K562 (cell line): Measurements from ENCODE around the gene TSPAN15. TPM values are rescaled to one million over a fixed set of nuclear protein-coding genes. Genes with fewer than 3 reads are reported as not detected.
A peak's percentile ranks its signal among the peaks of the same experiment; 100 is the strongest.

ENCODE experiments used
- BCL6 ChIP-seq: fragments of 250-450 bp; sonication (Bioruptor Pico); IDR thresholded peaks from 2 replicates; pipeline ENCODE4 v1.4.0; 2020
- BRCA1 ChIP-seq, 2 experiments: fragments of 450-650 bp in 1 of 2; sonication (generic) in 1 of 2; formaldehyde crosslinking in 1 of 2; IDR thresholded peaks; 2 replicates each; pipeline versions ENCODE4 v1.5.0 to v1.6.1; 2017 to 2020; ENCODE audit warnings: mild to moderate bottlenecking in 1 of 2, missing genetic modification reagents in 1 of 2
- CBX1 ChIP-seq: sonication (generic); IDR thresholded peaks from 2 replicates; pipeline ENCODE4 v1.6.1; 2016; ENCODE audit warnings: antibody characterized with exemption, low read depth, mild to moderate bottlenecking
- CHD4 ChIP-seq: fragments of 200-600 bp; sonication (generic); IDR thresholded peaks from 3 replicates; pipeline ENCODE4 v1.6.1; 2012; ENCODE audit warnings: low read depth, mild to moderate bottlenecking, mixed read lengths, low read length, inconsistent platforms; ENCODE audit not compliant: insufficient read depth, insufficient replicate concordance, poor library complexity, severe bottlenecking
- E2F3 ChIP-seq: fragments of 250-450 bp; sonication (Bioruptor Pico); IDR thresholded peaks from 2 replicates; pipeline ENCODE4 v1.4.0; 2020; ENCODE audit warnings: mild to moderate bottlenecking
- HDAC3 ChIP-seq: fragments of 450-650 bp; IDR thresholded peaks from 2 replicates; pipeline ENCODE4 v1.6.1; 2018; ENCODE audit warnings: borderline replicate concordance, mild to moderate bottlenecking, moderate library complexity; ENCODE audit not compliant: partially characterized antibody
- KLF16 ChIP-seq: IDR thresholded peaks from 2 replicates; pipeline ENCODE4 v1.6.1; 2016; ENCODE audit warnings: antibody characterized with exemption
- MBD2 ChIP-seq: sonication (generic); IDR thresholded peaks from 2 replicates; pipeline ENCODE4 v1.6.1; 2016; ENCODE audit warnings: low read depth, borderline replicate concordance
- MED1 ChIP-seq: sonication (generic); formaldehyde crosslinking; IDR thresholded peaks from 2 replicates; pipeline ENCODE4 v1.8.1; 2023; ENCODE audit warnings: missing genetic modification reagents, borderline replicate concordance
- NFXL1 ChIP-seq: fragments of 450-650 bp; formaldehyde crosslinking; IDR thresholded peaks from 2 replicates; pipeline ENCODE4 v1.4.0; 2021; ENCODE audit warnings: mild to moderate bottlenecking
- POLR2A ChIP-seq: fragments of 450-650 bp; conservative IDR thresholded peaks from 2 replicates; pipeline ENCODE4 v1.6.1; 2016
- PTTG1 ChIP-seq: fragments of 450-650 bp; IDR thresholded peaks from 2 replicates; pipeline ENCODE4 v1.6.1; 2016; ENCODE audit warnings: low read depth, mild to moderate bottlenecking, missing genetic modification characterization, missing compliant biosample characterization
- RBM34 ChIP-seq: fragments of 200-400 bp; formaldehyde crosslinking; IDR thresholded peaks from 2 replicates; pipeline ENCODE4 v1.6.1; 2018; ENCODE audit warnings: low read length, borderline replicate concordance; ENCODE audit not compliant: insufficient read depth
- RFX7 ChIP-seq: fragments of 250-450 bp; sonication (Bioruptor Pico); IDR thresholded peaks from 2 replicates; pipeline ENCODE4 v1.5.1; 2021; ENCODE audit warnings: mild to moderate bottlenecking
- SMAD2 ChIP-seq: fragments of 150-350 bp; IDR thresholded peaks from 2 replicates; pipeline ENCODE4 v1.6.1; 2014; ENCODE audit warnings: low read depth, mild to moderate bottlenecking, low read length
- ZC3H11A ChIP-seq: IDR thresholded peaks from 2 replicates; pipeline ENCODE4 v1.6.1; 2012; ENCODE audit warnings: low read depth, low read length, improper control_type of control experiment
- ZNF778 ChIP-seq: fragments of 450-650 bp; formaldehyde crosslinking; IDR thresholded peaks from 2 replicates; pipeline ENCODE4 v1.4.0; 2020; ENCODE audit warnings: mild to moderate bottlenecking, moderate library complexity
- ZNF830 ChIP-seq: fragments of 250-450 bp; sonication (Bioruptor Pico); IDR thresholded peaks from 2 replicates; pipeline ENCODE4 v1.5.0; 2021; ENCODE audit warnings: mild to moderate bottlenecking
- polyA plus RNA-seq, 8 experiments: library from polyadenylated mRNA; depleted of rRNA in 4 of 8; stranded (reverse) in 5 of 8; unstranded in 3 of 8; fragments of >200 nt; fragmentation: Nextera tagmentation in 2 of 8; fragmentation: Illumina TruSeq in 1 of 8; extraction: Ambion mirVana in 2 of 8; extraction: Trizol in 1 of 8; gene quantifications; 2 replicates each; pipeline versions ENCODE4 v1.2.1 to v1.2.3, GENCODE V29; 2011 to 2014; ENCODE audit warnings: inconsistent platforms in 1 of 8, missing spikeins in 1 of 8
- total RNA-seq, 7 experiments: library from RNA; depleted of rRNA in 6 of 7; stranded (reverse); fragments of >200 nt in 6 of 7; fragmentation: Illumina TruSeq in 2 of 7; extraction: Trizol in 2 of 7; gene quantifications; 2 replicates each; pipeline versions ENCODE4 v1.2.1 to v1.2.3, GENCODE V29; 2011 to 2021; ENCODE audit warnings: low replicate concordance in 1 of 7
- TF ChIP-seq, protein P1 (sequence below): fragments of 450-650 bp; IDR thresholded peaks from 2 replicates; pipeline ENCODE4 v1.7.1; 2018; ENCODE audit warnings: mild to moderate bottlenecking, low read depth; ENCODE audit not compliant: partially characterized antibody
- TF ChIP-seq, protein P2 (sequence below): fragments of 450-650 bp; formaldehyde crosslinking; IDR thresholded peaks from 2 replicates; pipeline ENCODE4 v1.4.0; 2020; ENCODE audit warnings: mild to moderate bottlenecking, moderate library complexity
- TF ChIP-seq, protein P3 (sequence below), 2 experiments: IDR thresholded peaks; 2 replicates each; pipeline ENCODE4 v1.6.1; 2011; ENCODE audit warnings: borderline replicate concordance in 1 of 2, control low read depth in 1 of 2, low read depth in 1 of 2, low read length in 1 of 2, mild to moderate bottlenecking in 1 of 2, mixed read lengths in 1 of 2, moderate library complexity in 1 of 2; ENCODE audit not compliant: insufficient read depth in 1 of 2, insufficient read length in 1 of 2, poor library complexity in 1 of 2, severe bottlenecking in 1 of 2; ENCODE audit errors: extremely low read depth in 1 of 2
- TF ChIP-seq, protein P4 (sequence below): fragments of 250-450 bp; sonication (Bioruptor Pico); IDR thresholded peaks from 2 replicates; pipeline ENCODE4 v1.8.0; 2021; ENCODE audit warnings: borderline replicate concordance, mild to moderate bottlenecking, moderate library complexity; ENCODE audit not compliant: poor library complexity, severe bottlenecking

TSPAN15 gene
- total and polyA plus RNA-seq, 9 of the 15 experiments (the other 6 are each of a cell fraction or from before 2014, with no cell fraction given) = 0.33 to 1.0 (median 0.45) TPM; not detected in 2

DNA sequence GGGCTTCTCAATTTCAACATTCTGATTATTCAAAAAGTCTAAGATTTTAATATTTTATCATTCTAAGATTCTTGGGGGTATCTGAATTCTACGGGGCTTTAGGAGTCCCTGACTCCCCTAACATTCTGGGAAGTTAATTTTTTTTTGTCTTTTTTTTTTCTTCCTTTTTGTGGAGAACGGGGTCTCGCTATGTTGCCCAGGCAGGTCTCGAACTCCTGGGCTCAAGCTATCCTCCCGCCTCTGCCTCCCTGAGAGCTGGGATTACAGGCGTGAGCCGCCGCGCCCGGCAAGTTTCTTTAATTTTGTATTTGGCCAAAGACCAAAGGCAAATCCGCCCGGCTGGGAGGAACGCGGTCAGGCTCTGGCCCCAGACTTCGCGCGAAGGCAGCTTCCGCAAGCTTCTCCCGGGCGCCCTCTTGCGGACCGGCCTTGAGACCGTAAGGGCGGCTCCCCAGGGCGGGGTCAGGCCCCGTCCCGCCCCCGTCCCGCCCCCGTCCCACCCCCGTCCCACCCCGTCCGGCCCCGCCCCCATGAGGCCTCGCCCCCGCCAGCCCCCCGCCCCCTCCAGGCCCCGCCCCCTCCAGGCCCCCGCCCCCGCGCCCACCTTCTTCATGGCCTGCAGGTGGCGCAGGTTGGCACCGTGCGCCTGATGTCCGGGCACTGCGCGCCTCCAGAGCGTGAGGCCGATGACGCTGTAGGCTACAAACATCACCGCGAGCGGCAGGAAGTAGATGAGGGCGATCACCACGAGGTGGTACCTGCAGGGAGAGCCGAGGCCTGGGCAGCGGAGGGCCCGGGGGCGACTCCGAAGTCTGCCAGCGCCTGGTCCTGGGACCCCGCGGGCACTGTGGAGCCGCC lies 42.7 kb upstream of the TSPAN15 start (continued):
- TF ChIP-seq RFX7 (no peak), ZC3H11A (no peak), ZNF778 (CRISPR knock-in tag) (no peak), E2F3 (no peak), RBM34 (no peak), BCL6 (CRISPR knock-in tag) (no peak), ZNF830 (CRISPR knock-in tag) (no peak), POLR2A (peak; percentile 66), MED1 (CRISPR knock-in tag) (no peak), NFXL1 (CRISPR knock-in tag) (no peak), MBD2 (no peak), KLF16 (peak; percentile 60), CBX1 (no peak; the same call in 1 of the 2 replicates), CHD4 (no peak), HDAC3 (no peak), PTTG1 (no peak), BRCA1 (IDR thresholded peaks at IDR 0.05) (no peak), BRCA1 (CRISPR knock-in tag; IDR thresholded peaks at IDR 0.05) (no peak), SMAD2 (no peak)
- TF ChIP-seq, protein P1, sequence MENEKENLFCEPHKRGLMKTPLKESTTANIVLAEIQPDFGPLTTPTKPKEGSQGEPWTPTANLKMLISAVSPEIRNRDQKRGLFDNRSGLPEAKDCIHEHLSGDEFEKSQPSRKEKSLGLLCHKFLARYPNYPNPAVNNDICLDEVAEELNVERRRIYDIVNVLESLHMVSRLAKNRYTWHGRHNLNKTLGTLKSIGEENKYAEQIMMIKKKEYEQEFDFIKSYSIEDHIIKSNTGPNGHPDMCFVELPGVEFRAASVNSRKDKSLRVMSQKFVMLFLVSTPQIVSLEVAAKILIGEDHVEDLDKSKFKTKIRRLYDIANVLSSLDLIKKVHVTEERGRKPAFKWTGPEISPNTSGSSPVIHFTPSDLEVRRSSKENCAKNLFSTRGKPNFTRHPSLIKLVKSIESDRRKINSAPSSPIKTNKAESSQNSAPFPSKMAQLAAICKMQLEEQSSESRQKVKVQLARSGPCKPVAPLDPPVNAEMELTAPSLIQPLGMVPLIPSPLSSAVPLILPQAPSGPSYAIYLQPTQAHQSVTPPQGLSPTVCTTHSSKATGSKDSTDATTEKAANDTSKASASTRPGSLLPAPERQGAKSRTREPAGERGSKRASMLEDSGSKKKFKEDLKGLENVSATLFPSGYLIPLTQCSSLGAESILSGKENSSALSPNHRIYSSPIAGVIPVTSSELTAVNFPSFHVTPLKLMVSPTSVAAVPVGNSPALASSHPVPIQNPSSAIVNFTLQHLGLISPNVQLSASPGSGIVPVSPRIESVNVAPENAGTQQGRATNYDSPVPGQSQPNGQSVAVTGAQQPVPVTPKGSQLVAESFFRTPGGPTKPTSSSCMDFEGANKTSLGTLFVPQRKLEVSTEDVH = peak; percentile 61
- TF ChIP-seq, protein P2, sequence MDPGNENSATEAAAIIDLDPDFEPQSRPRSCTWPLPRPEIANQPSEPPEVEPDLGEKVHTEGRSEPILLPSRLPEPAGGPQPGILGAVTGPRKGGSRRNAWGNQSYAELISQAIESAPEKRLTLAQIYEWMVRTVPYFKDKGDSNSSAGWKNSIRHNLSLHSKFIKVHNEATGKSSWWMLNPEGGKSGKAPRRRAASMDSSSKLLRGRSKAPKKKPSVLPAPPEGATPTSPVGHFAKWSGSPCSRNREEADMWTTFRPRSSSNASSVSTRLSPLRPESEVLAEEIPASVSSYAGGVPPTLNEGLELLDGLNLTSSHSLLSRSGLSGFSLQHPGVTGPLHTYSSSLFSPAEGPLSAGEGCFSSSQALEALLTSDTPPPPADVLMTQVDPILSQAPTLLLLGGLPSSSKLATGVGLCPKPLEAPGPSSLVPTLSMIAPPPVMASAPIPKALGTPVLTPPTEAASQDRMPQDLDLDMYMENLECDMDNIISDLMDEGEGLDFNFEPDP (CRISPR knock-in tag) = no peak
- TF ChIP-seq, protein P3, sequence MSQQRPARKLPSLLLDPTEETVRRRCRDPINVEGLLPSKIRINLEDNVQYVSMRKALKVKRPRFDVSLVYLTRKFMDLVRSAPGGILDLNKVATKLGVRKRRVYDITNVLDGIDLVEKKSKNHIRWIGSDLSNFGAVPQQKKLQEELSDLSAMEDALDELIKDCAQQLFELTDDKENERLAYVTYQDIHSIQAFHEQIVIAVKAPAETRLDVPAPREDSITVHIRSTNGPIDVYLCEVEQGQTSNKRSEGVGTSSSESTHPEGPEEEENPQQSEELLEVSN (IDR thresholded peaks at IDR 0.05; ENCODE audit: borderline replicate concordance in 1 of 2, extremely low read depth in 1 of 2, insufficient read depth in 1 of 2, insufficient read length in 1 of 2, low read depth in 1 of 2, low read length in 1 of 2, poor library complexity in 1 of 2, severe bottlenecking in 1 of 2) = peak; percentile 73 to 85
- TF ChIP-seq, protein P4, sequence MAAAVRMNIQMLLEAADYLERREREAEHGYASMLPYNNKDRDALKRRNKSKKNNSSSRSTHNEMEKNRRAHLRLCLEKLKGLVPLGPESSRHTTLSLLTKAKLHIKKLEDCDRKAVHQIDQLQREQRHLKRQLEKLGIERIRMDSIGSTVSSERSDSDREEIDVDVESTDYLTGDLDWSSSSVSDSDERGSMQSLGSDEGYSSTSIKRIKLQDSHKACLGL (CRISPR knock-in tag) = no peak
